AG09319 (cell line): Measurements from ENCODE around the gene SIX1.

Source experiments
- DNase-seq: peaks from one replicate; pipeline ENCODE4 v3.0.0-alpha.2; 2010; ENCODE audit warnings: low read depth; ENCODE audit errors: extremely low read depth
- TF ChIP-seq, protein P1 (sequence below): IDR thresholded peaks from 2 replicates; pipeline ENCODE4 v1.5.1; 2011; ENCODE audit warnings: low read depth, mild to moderate bottlenecking, inconsistent platforms, low read length, moderate library complexity

The SIX1 gene

DNA sequence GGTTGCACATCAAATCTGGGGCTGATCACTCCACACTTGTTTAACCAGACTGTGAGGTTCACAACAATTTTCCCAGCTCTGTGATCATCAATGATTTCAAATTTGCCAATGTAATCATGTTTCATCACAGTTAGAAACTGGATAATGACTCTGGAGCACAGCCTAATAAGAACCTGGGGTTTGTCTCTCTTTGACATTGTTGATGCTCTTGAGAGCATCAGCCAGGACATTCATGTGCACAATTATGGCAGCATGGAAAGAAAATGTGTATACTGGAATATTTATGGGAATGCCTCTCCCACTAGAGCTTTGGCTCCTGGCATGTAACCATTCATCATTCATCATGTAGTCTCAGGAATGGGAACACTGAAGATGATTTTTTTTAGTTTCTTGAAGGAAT is 47.0 kb downstream of the SIX1 start:
- DNase-seq = no peak
- TF ChIP-seq, protein P1, sequence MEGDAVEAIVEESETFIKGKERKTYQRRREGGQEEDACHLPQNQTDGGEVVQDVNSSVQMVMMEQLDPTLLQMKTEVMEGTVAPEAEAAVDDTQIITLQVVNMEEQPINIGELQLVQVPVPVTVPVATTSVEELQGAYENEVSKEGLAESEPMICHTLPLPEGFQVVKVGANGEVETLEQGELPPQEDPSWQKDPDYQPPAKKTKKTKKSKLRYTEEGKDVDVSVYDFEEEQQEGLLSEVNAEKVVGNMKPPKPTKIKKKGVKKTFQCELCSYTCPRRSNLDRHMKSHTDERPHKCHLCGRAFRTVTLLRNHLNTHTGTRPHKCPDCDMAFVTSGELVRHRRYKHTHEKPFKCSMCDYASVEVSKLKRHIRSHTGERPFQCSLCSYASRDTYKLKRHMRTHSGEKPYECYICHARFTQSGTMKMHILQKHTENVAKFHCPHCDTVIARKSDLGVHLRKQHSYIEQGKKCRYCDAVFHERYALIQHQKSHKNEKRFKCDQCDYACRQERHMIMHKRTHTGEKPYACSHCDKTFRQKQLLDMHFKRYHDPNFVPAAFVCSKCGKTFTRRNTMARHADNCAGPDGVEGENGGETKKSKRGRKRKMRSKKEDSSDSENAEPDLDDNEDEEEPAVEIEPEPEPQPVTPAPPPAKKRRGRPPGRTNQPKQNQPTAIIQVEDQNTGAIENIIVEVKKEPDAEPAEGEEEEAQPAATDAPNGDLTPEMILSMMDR = no peak

DNA sequence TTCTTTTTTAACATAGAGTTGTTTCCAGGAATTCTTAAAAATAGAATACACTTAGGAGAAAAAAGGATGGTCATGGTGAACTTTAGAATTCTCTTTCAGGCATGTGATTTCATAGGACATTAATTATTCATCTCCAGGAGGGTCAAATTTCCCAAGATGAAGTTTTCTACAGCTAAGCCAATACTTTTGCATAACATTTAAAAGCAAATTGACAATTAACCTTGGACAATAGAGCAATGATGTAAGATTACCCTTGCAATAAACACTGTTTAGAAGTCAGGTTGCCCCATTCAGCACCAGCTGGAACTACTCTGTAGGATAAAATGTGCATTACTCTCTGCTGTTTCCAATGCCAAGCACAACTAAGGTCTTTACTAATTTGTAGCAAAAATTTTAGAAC is 49.5 kb downstream of the SIX1 start:
- TF ChIP-seq, protein P1 = no peak
- no peak for DNase-seq

DNA sequence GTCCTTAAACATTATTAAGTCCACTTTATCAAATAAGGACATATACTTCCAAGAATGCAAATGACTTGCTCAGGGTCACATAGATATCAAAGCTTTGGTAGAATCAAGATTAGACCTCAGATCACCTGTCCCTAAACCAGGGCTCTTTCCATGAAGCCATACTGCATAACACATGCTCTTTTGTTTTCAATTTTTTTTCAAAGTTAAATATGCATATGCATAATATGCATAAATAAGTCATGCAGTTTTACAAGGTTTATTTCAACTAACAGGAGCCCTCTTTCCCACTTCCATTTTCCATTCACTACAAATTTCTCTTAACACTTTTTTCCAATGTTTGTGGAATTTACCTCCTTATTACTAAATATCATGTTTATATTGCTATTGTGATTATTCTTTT is 53.1 kb downstream of the SIX1 start:
- DNase-seq = no peak
- TF ChIP-seq, protein P1 = no peak

DNA sequence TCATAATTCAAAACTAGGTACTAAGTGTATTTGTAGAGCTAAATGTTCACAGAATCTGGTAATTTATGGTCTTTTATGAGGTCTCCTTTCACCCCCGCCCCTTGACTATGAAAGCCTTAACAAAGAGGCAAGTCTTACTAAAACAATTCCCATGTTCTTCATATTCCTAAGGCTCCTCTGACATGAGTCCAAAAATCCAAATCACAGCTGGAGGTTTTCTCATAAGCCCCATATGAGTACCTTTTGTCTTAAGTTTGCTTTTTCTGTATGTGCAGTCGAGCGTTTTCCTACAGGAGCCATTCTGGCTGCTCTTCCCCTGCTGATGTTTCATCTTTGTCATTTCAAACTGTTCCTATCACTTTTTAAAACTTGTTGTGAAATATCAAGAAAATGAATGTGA is 55.2 kb downstream of the SIX1 start:
- TF ChIP-seq, protein P1 = no peak
- DNase-seq = no peak
